GM19043 (cell line): Measurements from ENCODE around the gene GTPBP10.
"Not testable (repeated sequence)": the region's sequence is repeated elsewhere in the genome, so short reads cannot be mapped to it uniquely, and the experiment has no call there.

Source experiments
- ATAC-seq: cut with Tn5 transposase; IDR thresholded peaks from one replicate; pipeline ENCODE4 v1.9.1; 2021; ENCODE audit warnings: low read depth; ENCODE audit not compliant: unreplicated experiment

The GTPBP10 gene, protein sequence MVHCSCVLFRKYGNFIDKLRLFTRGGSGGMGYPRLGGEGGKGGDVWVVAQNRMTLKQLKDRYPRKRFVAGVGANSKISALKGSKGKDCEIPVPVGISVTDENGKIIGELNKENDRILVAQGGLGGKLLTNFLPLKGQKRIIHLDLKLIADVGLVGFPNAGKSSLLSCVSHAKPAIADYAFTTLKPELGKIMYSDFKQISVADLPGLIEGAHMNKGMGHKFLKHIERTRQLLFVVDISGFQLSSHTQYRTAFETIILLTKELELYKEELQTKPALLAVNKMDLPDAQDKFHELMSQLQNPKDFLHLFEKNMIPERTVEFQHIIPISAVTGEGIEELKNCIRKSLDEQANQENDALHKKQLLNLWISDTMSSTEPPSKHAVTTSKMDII

GRCh38 chr7:90346336-90347125 lies at the start of gene GTPBP10:
GTPBP10 (plus strand) TSS chr7:90346716; CDS start chr7:90346742, 26 bp downstream.
- ATAC-seq = peak; percentile 92

GRCh38 chr7:90298145-90299038 lies 48.1 kb upstream of the GTPBP10 start:
- ATAC-seq = no peak

- ATAC-seq = no peak
Measured at GRCh38 chr7:90303241-90303640, 43.3 kb upstream of the GTPBP10 start.

DNA sequence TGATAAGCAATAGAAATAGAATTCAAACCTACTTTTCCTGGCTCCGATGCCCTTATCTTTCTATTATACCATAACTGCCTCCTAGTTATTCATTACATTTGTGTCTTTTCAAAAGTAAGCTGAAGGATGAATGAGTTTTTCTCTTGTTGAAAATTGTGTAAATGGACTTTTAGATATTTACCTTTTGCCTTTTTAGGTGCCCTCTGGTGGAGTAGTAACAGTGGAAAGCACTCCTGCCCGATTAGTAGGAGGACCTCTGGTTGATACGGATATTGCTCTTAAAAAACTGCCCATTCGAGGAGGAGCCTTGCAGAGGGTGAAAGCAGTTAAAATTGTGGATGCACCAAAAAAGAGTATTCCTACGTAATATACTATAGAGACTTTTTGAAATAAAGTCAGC lies 36.6 kb upstream of the GTPBP10 start:
- ATAC-seq = no peak

- ATAC-seq = no peak
Measured at GRCh38 chr7:90311175-90311574, 35.3 kb upstream of the GTPBP10 start.

GRCh38 chr7:90312745-90313144 lies 33.8 kb upstream of the GTPBP10 start:
- no peak for ATAC-seq

DNA sequence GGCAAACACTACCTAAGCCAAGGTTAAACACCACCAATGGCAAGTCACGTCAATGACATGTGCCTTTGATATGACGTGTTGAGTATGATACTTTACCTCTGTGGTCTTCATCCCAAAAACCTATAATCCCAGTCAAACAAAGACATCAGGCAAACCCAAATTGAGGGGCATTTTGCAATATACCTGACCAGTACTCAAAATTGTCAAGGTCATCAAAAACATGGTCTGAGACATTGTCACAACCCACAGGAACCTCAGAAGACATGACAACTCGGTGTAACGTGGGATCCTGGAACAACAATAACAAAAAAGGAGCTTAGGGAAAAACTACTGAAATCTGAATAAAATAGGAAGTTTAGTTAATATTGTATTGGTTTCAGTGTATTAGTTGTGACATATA lies 32.6 kb upstream of the GTPBP10 start:
- no peak for ATAC-seq

DNA sequence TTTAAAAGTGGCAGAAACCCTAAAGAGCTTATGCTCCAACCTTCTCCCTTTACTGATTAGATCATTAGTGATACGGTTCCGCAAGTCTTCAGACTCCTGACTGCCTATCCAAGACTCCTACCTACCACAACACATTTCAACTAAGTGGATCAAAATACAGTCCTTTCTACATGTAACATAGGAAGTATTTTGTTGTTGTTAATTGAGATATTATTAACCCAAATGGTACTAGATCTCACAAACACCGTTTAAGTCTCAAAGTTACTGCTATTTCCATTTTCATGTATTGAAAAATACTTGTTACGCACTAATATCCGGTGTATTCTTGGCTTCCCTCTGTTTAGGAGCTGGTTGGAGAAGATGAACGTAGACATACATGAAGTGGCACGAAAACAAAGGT lies 26.5 kb upstream of the GTPBP10 start:
- no peak for ATAC-seq

- ATAC-seq = no peak
Measured at GRCh38 chr7:90320418-90320800, 26.1 kb upstream of the GTPBP10 start.

- no peak for ATAC-seq
Measured at GRCh38 chr7:90320801-90321494, 25.6 kb upstream of the GTPBP10 start, which contains the start of gene FAM237B. FAM237B (minus strand) TSS chr7:90321304; CDS start chr7:90319748, 1,556 bp downstream.

GRCh38 chr7:90322837-90323236 lies 23.7 kb upstream of the GTPBP10 start:
- ATAC-seq = no peak

DNA sequence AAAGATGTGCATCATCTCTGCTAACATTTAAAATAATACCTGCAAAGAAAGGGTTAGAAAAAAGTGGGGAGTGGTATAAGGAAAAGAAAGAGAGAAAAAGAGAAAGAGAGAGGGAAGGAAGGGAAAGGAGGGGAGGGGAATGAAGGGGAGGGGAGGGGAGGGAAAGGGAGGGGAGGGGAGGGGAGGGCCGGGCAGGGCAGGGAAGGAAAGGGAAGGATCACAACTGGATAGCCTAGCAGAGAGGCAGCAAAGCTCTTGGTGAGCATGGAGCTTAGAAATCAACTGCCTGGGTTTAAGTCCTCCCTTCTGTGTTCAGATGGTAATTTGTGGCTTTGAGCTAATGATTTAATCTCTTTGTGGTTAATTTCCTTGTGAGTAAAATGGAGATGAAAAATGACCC lies 20.0 kb upstream of the GTPBP10 start:
- ATAC-seq = no peak

DNA sequence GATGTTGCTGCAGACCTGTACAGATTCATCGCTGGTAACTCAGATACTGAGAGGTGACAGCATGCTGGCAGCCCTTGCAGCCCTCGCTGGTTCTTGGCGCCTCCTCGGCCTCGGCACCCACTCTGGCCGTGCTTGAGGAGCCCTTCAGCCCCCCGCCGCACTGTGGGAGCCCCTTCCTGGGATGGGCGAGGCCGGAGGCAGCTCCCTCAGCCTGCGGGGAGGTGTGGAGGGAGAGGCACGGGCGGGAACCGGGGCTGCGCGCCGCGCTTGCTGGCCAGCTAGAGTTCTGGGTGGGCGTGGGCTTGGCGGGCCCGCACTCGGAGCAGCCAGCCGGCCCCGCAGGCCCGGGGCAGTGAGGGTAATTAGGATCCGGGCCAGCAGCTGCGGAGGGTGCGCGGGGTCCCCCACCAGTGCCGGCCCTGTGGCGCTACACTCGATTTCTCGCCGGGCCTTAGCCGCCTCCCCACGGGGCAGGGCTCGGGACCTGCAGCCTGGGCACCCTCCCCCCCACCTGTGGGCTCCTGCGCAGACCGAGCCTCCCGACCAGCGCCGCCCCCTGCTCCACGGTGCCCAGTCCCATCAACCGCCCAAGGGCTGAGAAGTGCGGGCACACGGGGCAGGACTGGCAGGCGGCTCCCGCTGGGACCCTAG lies 12.2 kb upstream of the GTPBP10 start:
- ATAC-seq = no peak

DNA sequence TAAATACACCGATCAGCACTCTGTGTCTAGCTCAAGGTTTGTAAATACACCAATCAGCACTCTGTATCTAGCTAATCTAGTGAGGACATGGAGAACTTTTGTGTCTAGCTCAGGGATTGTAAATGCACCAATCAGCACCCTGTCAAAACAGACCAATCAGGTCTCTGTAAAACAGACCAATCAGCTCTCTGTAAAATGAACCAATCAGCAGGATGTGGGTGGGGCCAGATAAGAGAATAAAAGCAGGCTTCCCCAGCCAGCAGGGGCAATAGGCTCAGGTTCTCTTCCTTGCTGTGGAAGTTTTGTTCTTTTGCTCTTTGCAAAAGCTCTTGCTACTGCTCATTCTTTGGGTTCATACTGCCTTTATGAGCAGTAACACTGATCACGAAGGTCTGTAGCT lies 11.6 kb upstream of the GTPBP10 start:
- ATAC-seq = not testable (repeated sequence)

GRCh38 chr7:90337106-90337505 lies 9.4 kb upstream of the GTPBP10 start:
- no peak for ATAC-seq

DNA sequence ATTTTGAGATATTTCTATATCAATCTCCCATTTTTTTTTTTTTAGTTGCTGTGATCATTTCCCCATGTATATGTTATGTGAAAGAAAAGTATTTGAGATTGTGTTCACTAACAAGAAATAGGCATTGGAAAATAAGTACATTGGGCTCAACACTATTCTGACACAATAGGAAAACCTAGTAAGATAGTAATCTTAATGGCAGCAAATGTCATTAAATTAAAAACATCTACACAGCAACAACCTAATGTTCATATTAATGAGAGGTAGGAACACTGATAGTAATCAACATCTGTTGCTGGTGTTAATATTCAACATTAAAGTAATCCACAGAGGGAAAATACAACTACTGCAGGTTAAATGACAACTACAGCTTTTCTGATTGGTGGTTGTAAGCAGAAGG lies 1.5 kb upstream of the GTPBP10 start:
- no peak for ATAC-seq

DNA sequence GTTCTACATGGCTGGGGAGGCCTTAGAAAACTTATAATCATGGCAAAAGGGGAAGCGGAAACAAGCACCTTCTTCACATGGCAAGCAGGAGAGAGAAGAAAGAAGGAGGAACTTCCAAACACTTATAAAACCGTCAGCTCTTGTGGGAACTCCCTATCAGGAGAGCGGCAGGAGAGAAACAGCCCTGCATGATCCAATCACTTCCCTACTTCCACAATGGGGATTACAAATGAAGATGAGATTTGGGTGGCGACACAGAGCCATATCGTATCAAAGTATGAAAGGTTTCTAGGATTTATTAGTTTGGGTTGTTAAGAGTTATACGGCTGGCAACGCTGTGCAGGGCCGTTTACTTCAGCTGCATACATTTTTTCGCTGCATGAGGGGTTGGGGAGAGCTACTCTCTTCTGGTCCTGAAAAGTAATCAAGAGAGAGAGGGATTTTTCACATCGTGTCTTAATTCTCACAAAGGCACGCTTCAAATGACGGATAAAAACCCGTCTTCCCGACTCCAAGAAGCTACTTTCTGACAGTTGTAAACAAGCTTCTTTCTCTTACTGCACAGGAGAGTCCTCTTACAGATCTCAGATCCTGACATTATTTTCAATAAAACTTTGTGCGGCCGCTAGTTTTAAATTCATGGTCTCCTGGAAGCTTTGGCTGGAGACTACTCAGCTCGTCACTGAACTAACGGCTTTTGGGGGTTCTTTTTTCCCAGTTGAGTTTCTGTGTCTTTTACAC lies 751 bp upstream of the GTPBP10 start:
- peak; percentile 17 for ATAC-seq

DNA sequence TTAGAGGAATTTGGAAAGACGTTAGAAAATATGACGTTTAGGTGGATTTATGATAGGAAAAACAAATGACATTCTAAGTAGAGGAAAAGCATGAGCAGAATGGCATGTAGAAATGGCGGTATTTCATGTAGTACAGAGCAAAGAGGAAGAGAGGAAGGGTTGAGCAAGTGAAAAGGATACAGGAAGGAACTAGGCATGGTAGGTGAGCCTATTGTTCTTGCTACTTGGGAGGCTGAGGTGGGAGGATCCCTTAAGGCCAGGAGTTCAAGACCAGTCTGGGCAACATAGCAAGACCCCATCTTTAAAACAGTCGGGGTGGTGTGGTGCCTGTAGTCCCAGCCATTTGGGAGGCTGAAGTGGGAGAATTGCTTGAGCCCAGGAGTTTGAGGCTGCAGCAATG lies 1.2 kb downstream of the GTPBP10 start:
- ATAC-seq = no peak

DNA sequence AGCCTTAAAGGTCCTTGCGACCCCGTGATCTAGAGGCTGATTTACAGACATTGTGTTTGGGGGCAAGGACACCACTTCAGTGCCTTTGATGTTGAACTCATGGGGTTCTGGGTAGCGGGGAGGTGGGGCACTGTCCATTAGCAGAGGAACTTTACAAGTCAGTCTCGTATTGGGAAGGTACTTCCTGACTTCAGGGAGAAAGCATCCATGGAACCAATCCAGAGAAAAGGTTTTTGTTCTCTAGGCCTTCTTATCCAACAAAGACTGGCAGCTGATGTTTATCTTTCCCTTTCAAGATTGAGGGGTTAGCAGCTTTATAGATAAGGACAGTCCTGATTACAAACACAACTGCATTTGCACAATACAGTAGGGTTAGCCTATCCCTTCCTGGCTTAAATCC lies 2.8 kb downstream of the GTPBP10 start:
- ATAC-seq = no peak
